HepG2 (cell line): ENCODE measurements around the gene GP1BA. TPM values are rescaled to one million over a fixed set of nuclear protein-coding genes. Genes with fewer than 3 reads are reported as not detected.

Experiments
- MNT ChIP-seq: fragments of 450-650 bp; IDR thresholded peaks from 2 replicates; pipeline ENCODE4 v1.6.1; 2016
- NCOR1 ChIP-seq: fragments of 200-600 bp; sonication (generic); IDR thresholded peaks from 2 replicates; pipeline ENCODE4 v1.7.0; 2017; ENCODE audit warnings: antibody characterized with exemption, low read length, borderline replicate concordance
- RXRA ChIP-seq: sonication (generic); formaldehyde crosslinking; IDR thresholded peaks from 2 replicates; pipeline ENCODE4 v1.5.1; 2020; ENCODE audit warnings: missing genetic modification reagents
- SOX5 ChIP-seq: IDR thresholded peaks from 2 replicates; pipeline ENCODE4 v1.6.1; 2016; ENCODE audit warnings: borderline replicate concordance
- THRA ChIP-seq: sonication (generic); formaldehyde crosslinking; IDR thresholded peaks from 2 replicates; pipeline ENCODE4 v1.4.0; 2020; ENCODE audit warnings: missing genetic modification reagents, borderline replicate concordance
- ZBTB34 ChIP-seq: sonication (generic); formaldehyde crosslinking; IDR thresholded peaks from 2 replicates; pipeline ENCODE4 v1.8.0; 2022; ENCODE audit warnings: mild to moderate bottlenecking, missing genetic modification reagents
- ZNF136 ChIP-seq: sonication (generic); formaldehyde crosslinking; IDR thresholded peaks from 2 replicates; pipeline ENCODE4 v1.8.1; 2022; ENCODE audit warnings: low read depth, mild to moderate bottlenecking, moderate library complexity, missing genetic modification reagents
- ZNF646 ChIP-seq: sonication (generic); formaldehyde crosslinking; IDR thresholded peaks from 2 replicates; pipeline ENCODE4 v1.9.0; 2021; ENCODE audit warnings: mild to moderate bottlenecking, missing genetic modification reagents
- ZNF777 ChIP-seq: sonication (generic); formaldehyde crosslinking; IDR thresholded peaks from 2 replicates; pipeline ENCODE4 v1.4.0; 2020; ENCODE audit warnings: missing genetic modification reagents
- polyA plus RNA-seq, 8 experiments: library from polyadenylated mRNA; depleted of rRNA in 3 of 8; stranded (reverse) in 7 of 8; unstranded in 1 of 8; fragments of >200 nt; fragmentation: Illumina TruSeq in 4 of 8; extraction: Trizol in 4 of 8; gene quantifications; 2 replicates each; pipeline versions ENCODE4 v1.2.1 to v1.2.3, GENCODE V29; 2011 to 2016; ENCODE audit warnings: low read depth in 4 of 8, missing spikeins in 1 of 8, mixed read lengths in 1 of 8; ENCODE audit not compliant: insufficient read depth in 1 of 8
- total RNA-seq, 5 experiments: library from RNA; depleted of rRNA; stranded (reverse); fragments of >200 nt; fragmentation: Illumina TruSeq; extraction: Trizol; gene quantifications; 2 replicates each; pipeline ENCODE4 v1.2.3, GENCODE V29; 2016; ENCODE audit warnings: low read depth in 1 of 5

The GP1BA gene
- total and polyA plus RNA-seq, 2 of the 13 experiments (the other 11 are each of a cell fraction or from before 2014, with no cell fraction given): not detected

GRCh38 chr17:4949321-4950074 is 17.4 kb downstream of the GP1BA start (continued):
- TF ChIP-seq ZBTB34 (CRISPR knock-in tag) (no peak), RXRA (peak; percentile 80), SOX5 (CRISPR knock-in tag) (peak; percentile 22; the same call in 1 of the 2 replicates), ZNF777 (CRISPR knock-in tag) (peak; percentile 96), ZNF136 (CRISPR knock-in tag) (no peak), MNT (peak; percentile 30; the same call in 1 of the 2 replicates), THRA (CRISPR knock-in tag) (peak; percentile 57), ZNF646 (CRISPR knock-in tag) (no peak), NCOR1 (0 out of 2 replicates have a peak, but pooled peaks have one; percentile 18)
